Measurements from ENCODE around the gene EEF1A2. TPM values are rescaled to one million over a fixed set of nuclear protein-coding genes. Genes with fewer than 3 reads are reported as not detected.

Gene EEF1A2
- not detected in 2 replicates for total RNA-seq

GRCh38 chr20:63498960-63499337 is at the start of gene EEF1A2:
Gene EEF1A2, minus strand, starts transcription at chr20:63499083. Its CDS starts 1,320 bp downstream, at chr20:63497763.

DNA sequence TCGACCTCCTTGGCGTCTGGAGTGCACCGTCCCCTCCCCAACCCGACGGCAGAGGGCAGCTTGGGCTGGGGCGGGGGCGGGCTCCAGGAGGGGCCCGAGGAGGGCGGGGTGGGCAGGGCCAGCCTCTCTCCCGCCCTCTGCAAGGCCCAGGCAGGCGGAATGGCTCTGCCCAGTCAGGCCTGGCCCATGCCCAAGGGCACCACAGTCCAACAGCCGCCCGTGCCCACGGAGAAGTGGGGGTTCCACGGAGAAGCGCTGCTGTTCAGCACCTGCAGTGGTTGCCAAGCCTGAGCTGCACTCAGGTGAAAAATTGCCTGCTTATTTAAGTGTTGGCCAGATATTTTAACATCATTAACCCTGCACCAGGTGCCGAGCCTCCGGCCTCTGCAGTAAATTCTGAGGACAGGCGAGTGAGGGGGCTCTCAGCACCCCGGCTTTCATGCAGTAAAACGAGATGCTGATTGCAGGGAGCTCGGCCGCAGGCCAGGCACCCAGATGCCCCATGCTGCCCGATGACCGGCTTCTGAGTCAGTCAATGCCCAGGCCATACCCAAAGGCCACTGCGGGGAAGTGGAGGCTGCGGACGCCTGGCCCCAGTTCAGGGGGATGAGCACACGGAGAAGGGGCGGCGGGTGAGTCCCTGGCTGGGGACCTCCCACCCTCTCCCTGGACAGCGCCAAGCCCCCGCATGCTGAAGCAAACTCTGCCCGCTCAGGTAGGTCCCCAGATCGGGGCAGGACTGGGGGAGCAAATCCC is 49.0 kb upstream of the EEF1A2 start, which contains the start of gene SRMS:
Gene SRMS, minus strand, starts transcription at position 25 of the 756 bp plus-strand sequence. CDS start 286 bp downstream, outside the sequence.

DNA sequence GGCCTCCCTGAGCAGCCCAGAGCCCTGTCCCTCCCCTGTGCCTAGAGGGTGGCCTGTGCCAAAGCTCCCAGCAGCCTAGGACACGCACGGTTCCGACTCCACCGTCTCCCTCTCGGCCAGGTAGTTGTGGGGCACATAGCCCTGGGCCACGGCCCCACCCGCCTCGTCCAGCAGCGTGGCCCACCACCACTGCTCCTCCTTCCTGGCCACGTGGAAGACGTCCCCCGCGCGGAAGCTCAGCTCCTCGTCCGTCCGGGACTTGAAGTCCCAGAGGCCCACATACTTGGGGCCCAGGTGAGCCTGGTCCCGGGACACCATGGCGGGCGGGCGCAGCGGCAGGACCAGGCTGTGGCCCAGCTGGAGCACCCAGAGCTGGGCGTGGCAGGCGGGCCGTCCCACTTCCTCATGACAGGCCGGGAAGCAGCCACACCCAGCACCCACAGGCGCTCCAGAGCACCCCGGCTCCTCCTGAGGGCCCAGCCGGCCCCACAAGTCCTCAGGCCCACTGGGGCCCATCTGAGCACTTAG is 38.2 kb upstream of the EEF1A2 start, which contains the start of gene PTK6:
Gene PTK6, minus strand, starts transcription at position 380 of the 528 bp plus-strand sequence. Its CDS starts 62 bp downstream, at position 318.

GRCh38 chr20:63520504-63520933 is 21.6 kb upstream of the EEF1A2 start, which contains the start of gene PPDPF:
Gene PPDPF, plus strand, starts transcription at chr20:63520765. Its CDS starts 544 bp downstream, at chr20:63521309.

GRCh38 chr20:63471981-63472831 is 26.7 kb downstream of the EEF1A2 start, which contains the start of gene KCNQ2:
Gene KCNQ2, minus strand, starts transcription at chr20:63472655. Its CDS starts 192 bp downstream, at chr20:63472463.

Other genes starting within 250 kb of the EEF1A2 start
- gene NKAIN4, start 244.6 kb downstream of the EEF1A2 start, total RNA-seq, result not detected in 2 replicates
- gene ARFGAP1, start 226.3 kb downstream of the EEF1A2 start, total RNA-seq, result 51.8 and 63.5 TPM in 2 replicates
- gene COL20A1, start 205.9 kb downstream of the EEF1A2 start, total RNA-seq, result not detected in 2 replicates
- gene CHRNA4, start 137.7 kb downstream of the EEF1A2 start, total RNA-seq, result not detected in 2 replicates
- not detected in 2 replicates for gene KCNQ2, start 26.4 kb downstream of the EEF1A2 start, total RNA-seq
- 58.6 and 66.9 TPM in 2 replicates for gene PPDPF, start 21.7 kb upstream of the EEF1A2 start, total RNA-seq
- gene PTK6, start 38.3 kb upstream of the EEF1A2 start, total RNA-seq, result under 0.01 TPM in 1 of 2 replicates, not detected in the other
- not detected in 2 replicates for gene SRMS, start 48.7 kb upstream of the EEF1A2 start, total RNA-seq
- 0.20 and 0.37 TPM in 2 replicates for gene FNDC11, start 55.1 kb upstream of the EEF1A2 start, total RNA-seq
- 21.3 and 35.6 TPM in 2 replicates for gene HELZ2, start 75.2 kb upstream of the EEF1A2 start, total RNA-seq
- gene GMEB2, start 128.0 kb upstream of the EEF1A2 start, total RNA-seq, result 6.6 and 12.1 TPM in 2 replicates
- 8.8 and 15.1 TPM in 2 replicates for gene STMN3, start 154.3 kb upstream of the EEF1A2 start, total RNA-seq
- 11.8 and 18.2 TPM in 2 replicates for gene RTEL1, start 159.2 kb upstream of the EEF1A2 start, total RNA-seq
- gene TNFRSF6B, start 197.6 kb upstream of the EEF1A2 start, total RNA-seq, result 8.2 and 10.7 TPM in 2 replicates
- gene ARFRP1, start 208.9 kb upstream of the EEF1A2 start, total RNA-seq, result 23.5 and 29.7 TPM in 2 replicates
- 15.1 and 19.4 TPM in 2 replicates for gene ZGPAT, start 209.0 kb upstream of the EEF1A2 start, total RNA-seq
- 2.2 and 2.9 TPM in 2 replicates for gene LIME1, start 237.6 kb upstream of the EEF1A2 start, total RNA-seq
- gene SLC2A4RG, start 240.7 kb upstream of the EEF1A2 start, total RNA-seq, result 22.0 and 34.0 TPM in 2 replicates